Erythroblast (primary cell): ENCODE data around the gene CCDC57.

Experiments used
- GATA1 ChIP-seq: IDR thresholded peaks from 2 replicates; pipeline ENCODE4 v1.6.1; 2011; ENCODE audit warnings: low read depth, mild to moderate bottlenecking, control low read depth, low read length, moderate library complexity
- POLR2A ChIP-seq: IDR thresholded peaks from 2 replicates; pipeline ENCODE4 v1.6.1; 2011; ENCODE audit warnings: mild to moderate bottlenecking, low read length

GRCh38 chr17:82247182-82247823, 34.7 kb upstream of the CCDC57 start:
- TF ChIP-seq POLR2A: no peak
- no peak for TF ChIP-seq GATA1
